GM19397 (cell line): ENCODE data around the gene ACSL5.
"Not testable (repeated sequence)": the region's sequence is repeated elsewhere in the genome, so short reads cannot be mapped to it uniquely, and the experiment has no call there.

Experiments used
- ATAC-seq: cut with Tn5 transposase; IDR thresholded peaks from one replicate; pipeline ENCODE4 v1.9.1; 2021; ENCODE audit warnings: mild to moderate bottlenecking, moderate library complexity; ENCODE audit not compliant: unreplicated experiment

ACSL5 gene

DNA sequence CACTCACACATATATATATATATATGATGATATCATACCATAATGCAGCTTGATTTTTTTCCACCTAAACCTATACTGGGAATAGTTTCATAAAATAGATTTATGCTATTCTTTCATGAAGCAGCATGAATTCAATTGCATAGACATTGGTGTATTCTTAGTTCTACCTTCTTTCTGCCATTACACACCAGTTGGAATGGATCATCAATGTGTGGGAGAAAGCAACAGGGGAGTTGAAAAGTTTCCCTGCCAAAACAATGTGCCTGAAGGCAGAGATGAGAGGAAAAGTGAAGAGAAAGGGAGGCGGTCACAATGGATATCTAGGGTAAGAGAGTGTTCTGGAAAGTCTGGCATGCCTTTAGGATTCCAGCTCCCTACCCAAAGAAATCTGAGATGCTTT lies 25.2 kb upstream of the ACSL5 start:
- no peak for ATAC-seq

- ATAC-seq: no peak
Observed at GRCh38 chr10:112349521-112350085, 24.3 kb upstream of the ACSL5 start.

GRCh38 chr10:112351146-112351545 lies 22.8 kb upstream of the ACSL5 start:
- ATAC-seq: no peak

- no peak for ATAC-seq
Observed at GRCh38 chr10:112352044-112352443, 21.9 kb upstream of the ACSL5 start.

DNA sequence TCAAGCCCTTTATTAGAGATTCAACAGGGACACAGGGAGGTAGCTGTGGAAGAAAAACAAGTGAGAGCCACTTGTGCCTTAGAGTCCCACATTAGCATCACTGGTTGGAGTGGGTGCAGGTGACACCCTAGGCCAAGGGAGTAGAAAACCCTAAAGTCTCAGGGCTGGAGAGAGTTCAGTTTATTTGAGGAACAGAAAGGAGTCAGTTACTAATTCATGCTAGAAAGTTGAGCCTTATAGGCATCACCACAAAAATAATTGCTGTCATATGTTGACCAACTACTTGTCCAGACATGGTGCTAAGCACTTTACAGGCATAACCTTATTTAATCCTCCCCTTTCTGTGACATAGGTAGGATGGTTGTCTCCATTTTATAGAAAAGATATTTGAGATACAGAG lies 20.9 kb upstream of the ACSL5 start:
- ATAC-seq: no peak

GRCh38 chr10:112356686-112357085 lies 17.2 kb upstream of the ACSL5 start:
- no peak for ATAC-seq

GRCh38 chr10:112359606-112360307 lies 14.2 kb upstream of the ACSL5 start:
- ATAC-seq: no peak

GRCh38 chr10:112360308-112361270 lies 13.3 kb upstream of the ACSL5 start:
- ATAC-seq: no peak

GRCh38 chr10:112361951-112362751 lies 11.8 kb upstream of the ACSL5 start:
- ATAC-seq: no peak

GRCh38 chr10:112362833-112363232 lies 11.1 kb upstream of the ACSL5 start:
- ATAC-seq: no peak

DNA sequence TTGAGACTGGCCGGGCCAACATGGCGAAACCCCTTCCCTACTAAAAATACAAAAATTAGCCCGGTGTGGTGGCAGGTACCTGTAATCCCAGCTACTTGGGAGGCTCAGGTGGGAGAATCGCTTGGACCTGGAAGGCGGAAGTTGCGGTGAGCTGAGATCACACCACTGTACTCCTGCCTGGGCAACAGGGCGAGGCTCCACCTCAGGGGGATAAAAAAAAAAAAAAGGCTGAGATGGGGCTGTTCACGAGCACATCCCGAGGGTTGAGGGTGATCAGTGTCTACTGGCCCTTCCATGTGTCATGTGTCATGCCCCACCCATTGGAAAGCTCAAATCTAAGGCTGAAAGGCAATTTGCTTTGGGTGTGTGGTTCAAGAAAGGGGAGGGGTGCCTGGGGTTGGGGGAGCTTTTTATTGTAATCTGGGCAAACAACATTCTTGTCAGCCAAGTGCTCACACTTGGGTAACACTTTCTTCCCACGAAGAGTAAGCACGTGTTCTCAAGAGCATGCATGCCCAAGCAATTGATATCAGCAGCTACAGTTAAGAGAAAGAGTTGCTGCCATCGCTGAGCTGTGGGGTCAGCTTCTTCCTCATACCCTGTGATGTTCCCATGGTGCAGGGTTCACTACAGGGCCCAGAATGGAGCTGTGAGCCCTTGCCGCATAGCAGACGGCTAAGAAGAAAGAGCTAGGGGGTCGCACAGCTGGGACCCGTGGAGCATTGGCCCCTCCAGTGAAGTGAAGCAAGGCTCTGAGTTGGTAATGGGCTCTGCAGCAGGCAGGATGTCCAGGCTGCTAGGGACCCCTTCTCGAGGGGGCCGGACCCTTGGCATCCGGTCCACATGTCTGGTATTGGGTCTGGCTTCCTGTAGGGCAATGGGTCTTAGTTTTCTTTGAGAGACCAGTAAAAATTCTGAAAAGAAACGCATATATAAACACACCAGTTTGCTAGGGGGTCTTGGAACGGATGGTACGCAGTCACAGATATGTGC lies 9.9 kb upstream of the ACSL5 start:
- ATAC-seq: no peak

DNA sequence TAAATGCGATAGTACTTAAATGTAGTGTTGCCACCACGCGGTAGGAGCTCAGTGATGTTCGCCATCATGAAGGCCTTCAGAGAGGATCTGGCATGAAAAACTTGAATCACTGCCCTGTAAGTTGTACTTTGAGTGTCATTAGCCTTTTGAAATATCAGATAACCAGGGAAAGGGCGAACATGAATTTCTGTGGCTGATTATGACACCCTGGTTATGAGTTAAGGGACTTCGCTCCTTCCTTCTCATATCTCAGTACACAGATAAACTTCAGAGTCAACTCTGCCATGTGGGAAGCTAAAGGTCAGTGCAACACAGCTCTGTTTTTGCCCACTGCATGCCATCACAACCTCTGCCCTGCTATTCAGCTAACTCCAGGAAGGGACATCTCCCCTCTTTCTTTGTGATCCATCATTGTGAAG lies 8.9 kb upstream of the ACSL5 start:
- no peak for ATAC-seq

DNA sequence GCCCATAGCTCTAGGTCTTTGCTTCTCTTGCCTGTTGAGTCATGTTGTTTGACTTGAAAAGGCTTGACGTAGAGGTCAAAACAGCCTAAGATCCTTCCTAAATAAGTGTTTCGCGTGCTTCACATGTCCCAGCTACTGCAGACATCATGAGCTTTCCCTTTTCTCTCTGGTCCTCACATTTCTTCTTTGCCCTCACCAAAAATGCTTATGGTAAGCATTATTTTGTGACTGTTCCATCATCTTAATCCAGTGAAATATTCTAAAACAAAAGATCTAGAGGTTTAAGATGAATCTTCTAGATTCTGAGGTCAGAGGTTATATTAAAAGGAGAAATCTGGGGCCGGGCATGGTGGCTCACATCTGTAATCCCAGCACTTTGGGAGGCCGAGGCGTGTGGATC lies 8.5 kb upstream of the ACSL5 start:
- ATAC-seq: no peak

DNA sequence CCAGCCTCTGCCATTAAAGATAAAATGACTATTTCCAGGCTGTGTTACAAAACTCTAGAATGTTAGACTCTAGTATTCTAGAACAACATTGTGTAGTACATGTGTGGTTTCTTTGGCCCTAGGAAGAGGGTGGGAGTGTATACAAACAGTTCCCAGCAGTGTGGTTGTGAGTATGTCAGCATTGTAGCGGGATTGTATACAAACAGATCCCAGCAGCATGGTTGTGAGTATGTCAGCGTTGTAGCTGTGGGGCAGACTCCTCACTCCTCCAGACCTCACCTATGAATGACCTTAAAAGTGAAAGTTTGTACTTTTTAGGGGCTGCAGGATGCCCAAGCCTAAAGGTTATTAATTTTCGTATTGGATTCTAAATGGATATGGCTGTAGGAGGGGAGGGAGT lies 6.9 kb upstream of the ACSL5 start:
- no peak for ATAC-seq

- no peak for ATAC-seq
Observed at GRCh38 chr10:112367516-112367915, 6.4 kb upstream of the ACSL5 start.

GRCh38 chr10:112369495-112370423 lies 4.2 kb upstream of the ACSL5 start:
- ATAC-seq: peak; percentile 93

DNA sequence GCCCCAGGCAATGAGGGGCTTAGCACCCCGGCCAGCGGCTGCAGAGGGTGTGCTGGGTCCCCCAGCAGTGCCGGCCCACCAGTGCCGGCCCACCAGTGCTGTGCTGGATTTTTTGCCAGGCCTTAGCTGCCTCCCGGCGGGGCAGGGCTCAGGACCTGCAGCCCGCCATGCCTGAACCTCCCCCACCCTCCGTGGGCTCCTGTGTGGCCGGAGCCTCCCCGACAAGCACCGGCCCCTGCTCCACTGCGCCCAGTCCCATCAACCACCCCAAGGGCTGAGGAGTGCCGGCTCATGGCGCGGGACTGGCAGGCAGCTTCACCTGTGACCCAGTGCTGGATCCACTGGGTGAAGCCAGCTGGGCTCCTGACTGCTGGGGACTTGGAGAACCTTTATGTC lies 3.5 kb upstream of the ACSL5 start:
- no peak for ATAC-seq

DNA sequence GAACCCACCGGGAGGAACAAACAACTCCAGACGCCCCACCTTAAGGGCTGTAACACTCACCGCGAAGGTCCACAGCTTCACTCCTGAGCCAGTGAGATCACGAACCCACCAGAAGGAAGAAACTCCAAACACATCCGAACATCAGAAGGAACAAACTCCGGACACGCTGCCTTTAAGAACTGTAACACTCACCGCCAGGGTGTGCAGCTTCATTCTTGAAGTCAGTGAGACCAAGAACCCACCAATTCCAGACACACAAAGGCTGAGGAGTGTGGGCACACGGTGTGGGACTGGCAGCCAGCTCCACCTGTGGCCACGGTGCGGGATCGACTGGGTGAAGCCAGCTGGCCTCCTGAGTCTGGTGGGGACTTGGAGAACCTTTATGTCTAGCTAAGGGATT lies 2.6 kb upstream of the ACSL5 start:
- not testable (repeated sequence) for ATAC-seq
